Thyroid gland (tissue), 4 donors: ENCODE data around the gene NEDD9.

Source experiments
- POLR2A ChIP-seq, 2 donors: fragments of 450-650 bp; IDR thresholded peaks; one replicate each; pipeline ENCODE4 v1.6.1; 2017; ENCODE audit warnings: antibody characterized with exemption in 2 of 2, mild to moderate bottlenecking in 2 of 2, moderate library complexity in 1 of 2
- TF ChIP-seq, protein P1 (sequence below), 6 experiments: fragments of 200-600 bp in 3 of 6; fragments of 450-650 bp in 3 of 6; sonication (generic) in 3 of 6; IDR thresholded peaks; one replicate each; pipeline ENCODE4 v1.5.1; 2016 to 2019; ENCODE audit warnings: antibody characterized with exemption in 6 of 6, mild to moderate bottlenecking in 2 of 6, inconsistent platforms in 1 of 6, moderate library complexity in 1 of 6

GRCh38 chr6:11245381-11246256 lies 13.2 kb upstream of the NEDD9 start:
- TF ChIP-seq, protein P1, sequence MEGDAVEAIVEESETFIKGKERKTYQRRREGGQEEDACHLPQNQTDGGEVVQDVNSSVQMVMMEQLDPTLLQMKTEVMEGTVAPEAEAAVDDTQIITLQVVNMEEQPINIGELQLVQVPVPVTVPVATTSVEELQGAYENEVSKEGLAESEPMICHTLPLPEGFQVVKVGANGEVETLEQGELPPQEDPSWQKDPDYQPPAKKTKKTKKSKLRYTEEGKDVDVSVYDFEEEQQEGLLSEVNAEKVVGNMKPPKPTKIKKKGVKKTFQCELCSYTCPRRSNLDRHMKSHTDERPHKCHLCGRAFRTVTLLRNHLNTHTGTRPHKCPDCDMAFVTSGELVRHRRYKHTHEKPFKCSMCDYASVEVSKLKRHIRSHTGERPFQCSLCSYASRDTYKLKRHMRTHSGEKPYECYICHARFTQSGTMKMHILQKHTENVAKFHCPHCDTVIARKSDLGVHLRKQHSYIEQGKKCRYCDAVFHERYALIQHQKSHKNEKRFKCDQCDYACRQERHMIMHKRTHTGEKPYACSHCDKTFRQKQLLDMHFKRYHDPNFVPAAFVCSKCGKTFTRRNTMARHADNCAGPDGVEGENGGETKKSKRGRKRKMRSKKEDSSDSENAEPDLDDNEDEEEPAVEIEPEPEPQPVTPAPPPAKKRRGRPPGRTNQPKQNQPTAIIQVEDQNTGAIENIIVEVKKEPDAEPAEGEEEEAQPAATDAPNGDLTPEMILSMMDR (IDR thresholded peaks at IDR 0.05) = no peak
- no peak for TF ChIP-seq POLR2A (IDR thresholded peaks at IDR 0.05)
